Measurements from ENCODE around the gene DMXL2.
"Not testable (repeated sequence)": the region's sequence is repeated elsewhere in the genome, so short reads cannot be mapped to it uniquely, and the experiment has no call there.

DMXL2 gene

GRCh38 chr15:51568939-51569784 is 53.4 kb downstream of the DMXL2 start:
- not testable (repeated sequence) for DNase-seq

GRCh38 chr15:51561271-51561670 is 61.3 kb downstream of the DMXL2 start:
- DNase-seq = no peak

- DNase-seq = no peak
These were observed 63.7 kb downstream of the DMXL2 start for GRCh38 chr15:51558876-51559275.

GRCh38 chr15:51558411-51558810 is 64.2 kb downstream of the DMXL2 start:
- DNase-seq = no peak

GRCh38 chr15:51550841-51551240 is 71.7 kb downstream of the DMXL2 start:
- DNase-seq = no peak

- no peak for DNase-seq
These were observed 74.9 kb downstream of the DMXL2 start for GRCh38 chr15:51547656-51548055.

- DNase-seq = no peak
These were observed 85.5 kb downstream of the DMXL2 start for GRCh38 chr15:51536965-51537574.

- DNase-seq = no peak
These were observed 88.7 kb downstream of the DMXL2 start for GRCh38 chr15:51533672-51534398.

- DNase-seq = no peak
These were observed 95.6 kb downstream of the DMXL2 start for GRCh38 chr15:51526955-51527354.

GRCh38 chr15:51524376-51524775 is 98.2 kb downstream of the DMXL2 start:
- no peak for DNase-seq

- no peak for DNase-seq
These were observed 106.3 kb downstream of the DMXL2 start for GRCh38 chr15:51516291-51516690.

- no peak for DNase-seq
These were observed 117.3 kb downstream of the DMXL2 start for GRCh38 chr15:51505251-51505650.

- DNase-seq = no peak
These were observed 119.6 kb downstream of the DMXL2 start for GRCh38 chr15:51503003-51503402.

GRCh38 chr15:51499379-51499976 is 123.1 kb downstream of the DMXL2 start:
- no peak for DNase-seq

- DNase-seq = no peak
These were observed 124.8 kb downstream of the DMXL2 start for GRCh38 chr15:51497806-51498205.

GRCh38 chr15:51496246-51496645 is 126.3 kb downstream of the DMXL2 start:
- no peak for DNase-seq

- DNase-seq = no peak
These were observed 127.9 kb downstream of the DMXL2 start for GRCh38 chr15:51494411-51495314.

GRCh38 chr15:51493892-51494291 is 128.7 kb downstream of the DMXL2 start:
- DNase-seq = no peak

- DNase-seq = no peak
These were observed 130.0 kb downstream of the DMXL2 start for GRCh38 chr15:51492528-51492927.

- no peak for DNase-seq
These were observed 130.6 kb downstream of the DMXL2 start for GRCh38 chr15:51491941-51492340.

- DNase-seq = no peak
These were observed 137.8 kb downstream of the DMXL2 start for GRCh38 chr15:51484781-51485180.

- DNase-seq = no peak
These were observed 138.6 kb downstream of the DMXL2 start for GRCh38 chr15:51483985-51484384.

Measured in activated gamma-delta T cell (primary cell).